Activated T-cell treated with anti-CD3 and anti-CD28 coated beads, Interleukin-2, amount 50 U/mL, for 1 hour (primary cell): Measurements from ENCODE around the gene GRID2.
"Not testable (repeated sequence)": the region's sequence is repeated elsewhere in the genome, so short reads cannot be mapped to it uniquely, and the experiment has no call there.

Experiments
- DNase-seq: peaks from one replicate; pipeline ENCODE4 v3.0.0-alpha.2; 2020

The GRID2 gene

GRCh38 chr4:93348896-93349295, 1045.1 kb downstream of the GRID2 start:
- no peak for DNase-seq

GRCh38 chr4:93351846-93352245, 1048.1 kb downstream of the GRID2 start:
- DNase-seq = no peak

GRCh38 chr4:93355411-93355810, 1051.6 kb downstream of the GRID2 start:
- DNase-seq = no peak

GRCh38 chr4:93359586-93359985, 1055.8 kb downstream of the GRID2 start:
- no peak for DNase-seq

GRCh38 chr4:93366169-93366755, 1062.5 kb downstream of the GRID2 start:
- DNase-seq = not testable (repeated sequence)

GRCh38 chr4:93368968-93369367, 1065.2 kb downstream of the GRID2 start:
- no peak for DNase-seq

- no peak for DNase-seq
Observed at GRCh38 chr4:93370256-93370655, 1066.5 kb downstream of the GRID2 start.

GRCh38 chr4:93373893-93374860, 1070.4 kb downstream of the GRID2 start:
- DNase-seq = no peak

- no peak for DNase-seq
Observed at GRCh38 chr4:93384241-93384640, 1080.5 kb downstream of the GRID2 start.

- DNase-seq = no peak
Observed at GRCh38 chr4:93384887-93385286, 1081.1 kb downstream of the GRID2 start.

- no peak for DNase-seq
Observed at GRCh38 chr4:93394545-93395081, 1090.8 kb downstream of the GRID2 start.

- no peak for DNase-seq
Observed at GRCh38 chr4:93396272-93396671, 1092.5 kb downstream of the GRID2 start.

GRCh38 chr4:93403571-93403970, 1099.8 kb downstream of the GRID2 start:
- no peak for DNase-seq

- DNase-seq = no peak
Observed at GRCh38 chr4:93407493-93408275, 1103.9 kb downstream of the GRID2 start.

- DNase-seq = no peak
Observed at GRCh38 chr4:93409035-93409434, 1105.3 kb downstream of the GRID2 start.

- no peak for DNase-seq
Observed at GRCh38 chr4:93414041-93414550, 1110.3 kb downstream of the GRID2 start.

- no peak for DNase-seq
Observed at GRCh38 chr4:93416344-93417128, 1112.8 kb downstream of the GRID2 start.

GRCh38 chr4:93431371-93431770, 1127.6 kb downstream of the GRID2 start:
- no peak for DNase-seq

GRCh38 chr4:93433840-93434239, 1130.1 kb downstream of the GRID2 start:
- DNase-seq = no peak

GRCh38 chr4:93436000-93436626, 1132.3 kb downstream of the GRID2 start:
- no peak for DNase-seq

- DNase-seq = no peak
Observed at GRCh38 chr4:93437991-93438390, 1134.2 kb downstream of the GRID2 start.

GRCh38 chr4:93444860-93445259, 1141.1 kb downstream of the GRID2 start:
- no peak for DNase-seq
